HepG2 (cell line): Measurements from ENCODE around the gene PLGRKT. TPM values are rescaled to one million over a fixed set of nuclear protein-coding genes. Genes with fewer than 3 reads are reported as not detected.
"Not testable (repeated sequence)": the region's sequence is repeated elsewhere in the genome, so short reads cannot be mapped to it uniquely, and the experiment has no call there.

Experiments
- ATAC-seq: fragments of 200-7000 bp; cut with Tn5 transposase; 3 replicates; pipeline ENCODE4 v1.9.1; 2020; ENCODE audit warnings: mild to moderate bottlenecking, moderate library complexity
- BruUV-seq: library from RNA; stranded (reverse); fragments of 400-500 nt; replicated peaks from 2 replicates; lab custom pipeline; 2021; lab: Mats Ljungman, UMichigan
- CTCF ChIA-PET: fragments of 300-600 bp; formaldehyde crosslinking; extraction: SDS; loops from one replicate; lab custom pipeline; 2021; ENCODE audit warnings: low total read pairs, inconsistent platforms, low intra/inter-chr PET ratio; lab: Yijun Ruan, JAX
- POLR2A ChIA-PET: fragments of 350-600 bp; sonication (Branson Sonifier 250); formaldehyde crosslinking; loops from one replicate; lab custom pipeline; 2020; ENCODE audit warnings: antibody characterized with exemption, inconsistent platforms; lab: Yijun Ruan, JAX
- DNase-seq: peaks from one replicate; pipeline ENCODE4 v3.0.0-alpha.2; 2015; ENCODE audit warnings: low spot score
- FAIRE-seq: peaks from 3 replicates; lab custom pipeline; 2011; peaks lifted over from hg19 to GRCh38; lab: Jason Lieb, UNC
- H2AFZ ChIP-seq: one replicate; pipeline ENCODE4 v1.6.1; 2011; ENCODE audit warnings: low read length, inconsistent platforms
- H3K27ac ChIP-seq: fragments of 300-600 bp; 3 replicates; pipeline ENCODE4 v1.8.0; 2011; ENCODE audit warnings: mixed run types, mild to moderate bottlenecking, mixed read lengths, low read length, inconsistent platforms; ENCODE audit not compliant: insufficient read depth; ENCODE audit errors: extremely low read length
- H3K27me3 ChIP-seq, 2 experiments: fragments of 200-600 bp in 1 of 2; 2 replicates in 1 of 2; 3 replicates in 1 of 2; pipeline versions ENCODE4 v1.6.0 to v1.8.0; 2011; ENCODE audit warnings: low read length in 2 of 2, mild to moderate bottlenecking in 2 of 2, moderate library complexity in 2 of 2, inconsistent platforms in 1 of 2; ENCODE audit not compliant: insufficient read depth in 2 of 2, control insufficient read depth in 1 of 2
- H3K36me3 ChIP-seq, 2 experiments: fragments of 200-600 bp in 1 of 2; replicated peaks in 1 of 2; 2 replicates in 1 of 2; 3 replicates in 1 of 2; pipeline versions ENCODE4 v1.5.1 to v1.8.0; 2011; ENCODE audit warnings: low read length in 2 of 2, inconsistent platforms in 1 of 2; ENCODE audit not compliant: insufficient read depth in 2 of 2, control insufficient read depth in 1 of 2
- H3K4me1 ChIP-seq: 2 replicates; pipeline ENCODE4 v1.5.1; 2012; ENCODE audit warnings: low read length, inconsistent platforms; ENCODE audit not compliant: insufficient read depth
- H3K4me2 ChIP-seq: 2 replicates; pipeline ENCODE4 v1.6.0; 2011; ENCODE audit warnings: low read depth, low read length, inconsistent platforms
- H3K4me3 ChIP-seq, 3 experiments: fragments of 200-600 bp in 1 of 3; sonication (generic), shearing (Covaris generic) in 1 of 3; replicated peaks in 1 of 3; 2 replicates each; pipeline ENCODE4 v1.5.1; 2011 to 2016; ENCODE audit warnings: low read length in 3 of 3, inconsistent platforms in 2 of 3, low read depth in 2 of 3, mild to moderate bottlenecking in 2 of 3, control low read depth in 1 of 3, mixed read lengths in 1 of 3; ENCODE audit not compliant: insufficient read depth in 1 of 3
- H3K79me2 ChIP-seq: one replicate; pipeline ENCODE4 v1.6.1; 2011; ENCODE audit warnings: low read length, inconsistent platforms; ENCODE audit not compliant: insufficient read depth
- H3K9ac ChIP-seq: 2 replicates; pipeline ENCODE4 v1.6.0; 2011; ENCODE audit warnings: mild to moderate bottlenecking, low read depth, low read length, inconsistent platforms; ENCODE audit not compliant: insufficient read depth
- H3K9me3 ChIP-seq: 2 replicates; pipeline ENCODE4 v1.5.1; 2012; ENCODE audit warnings: mild to moderate bottlenecking, low read length
- H4K20me1 ChIP-seq: 2 replicates; pipeline ENCODE4 v1.6.0; 2011; ENCODE audit warnings: inconsistent platforms, mild to moderate bottlenecking, low read length, moderate library complexity; ENCODE audit not compliant: insufficient read depth
- PHF5A ChIP-seq: IDR thresholded peaks from one replicate; pipeline ENCODE4 v1.6.1; 2018; ENCODE audit warnings: low read depth, missing genetic modification reagents; ENCODE audit not compliant: unreplicated experiment
- ZFP82 ChIP-seq: sonication (generic); formaldehyde crosslinking; IDR thresholded peaks from 2 replicates; pipeline ENCODE4 v1.5.1; 2020; ENCODE audit warnings: mild to moderate bottlenecking, missing genetic modification reagents, borderline replicate concordance
- ZNF224 ChIP-seq: sonication (generic); formaldehyde crosslinking; IDR thresholded peaks from 2 replicates; pipeline ENCODE4 v1.5.0; 2020; ENCODE audit warnings: mild to moderate bottlenecking, missing genetic modification reagents
- WGBS: methylation state at CpG from one replicate; pipeline ENCODE4 v1.1.6; 2017; ENCODE audit warnings: low lambda C conversion rate; 5-methylcytosine and 5-hydroxymethylcytosine counted together
- in situ Hi-C: cut with HindIII; loops from 2 replicates; pipeline ENCODE4 v1.10.0; 2017; ENCODE audit warnings: low pct_unique_long_range_greater_than_20kb; ENCODE audit not compliant: extremely low pct_ligation_motif_present
- intact Hi-C: fragments of 100-400 bp; cut with micrococcal nuclease; formaldehyde crosslinking; loops from one replicate; pipeline ENCODE4 v1.10.0; 2022; ENCODE audit not compliant: unreplicated experiment
- polyA plus RNA-seq, 8 experiments: library from polyadenylated mRNA; depleted of rRNA in 3 of 8; stranded (reverse) in 7 of 8; unstranded in 1 of 8; fragments of >200 nt; fragmentation: Illumina TruSeq in 4 of 8; extraction: Trizol in 4 of 8; gene quantifications; 2 replicates each; pipeline versions ENCODE4 v1.2.1 to v1.2.3, GENCODE V29; 2011 to 2016; ENCODE audit warnings: low read depth in 4 of 8, missing spikeins in 1 of 8, mixed read lengths in 1 of 8; ENCODE audit not compliant: insufficient read depth in 1 of 8
- total RNA-seq, 5 experiments: library from RNA; depleted of rRNA; stranded (reverse); fragments of >200 nt; fragmentation: Illumina TruSeq; extraction: Trizol; gene quantifications; 2 replicates each; pipeline ENCODE4 v1.2.3, GENCODE V29; 2016; ENCODE audit warnings: low read depth in 1 of 5
- TF ChIP-seq, protein P1 (sequence below): sonication (generic); formaldehyde crosslinking; IDR thresholded peaks from 2 replicates; pipeline ENCODE4 v1.5.0; 2020; ENCODE audit warnings: missing genetic modification reagents, mild to moderate bottlenecking, borderline replicate concordance

PLGRKT gene
- total and polyA plus RNA-seq, 2 of the 13 experiments (the other 11 are each of a cell fraction or from before 2014, with no cell fraction given), result 5.0 to 15.8 TPM

- Histone ChIP-seq H2AFZ (no peak overlapping the region), H3K4me3 (no peak overlapping the region), H3K4me1 (no peaks in the 10 kb centered on the region), H3K4me2 (no peak overlapping the region), H3K9me3 (no peaks in the 10 kb centered on the region), H4K20me1 (no peaks in the 10 kb centered on the region), H3K79me2 (no peaks in the 10 kb centered on the region), H3K27ac (no peak overlapping the region), H3K36me3 (no peaks in the 10 kb centered on the region), H3K27me3 (0 out of 5 replicates have a peak, but pooled peaks cover 0 to 2% of the 10 kb centered on the region in 2 experiments), H3K9ac (no peak overlapping the region)
- CTCF ChIA-PET, result no interaction called here
- ATAC-seq (no peak), FAIRE-seq (no peak), DNase-seq (no peak)
- POLR2A ChIA-PET, result no interaction called here
- BruUV-seq, result no TSS peak
- intact Hi-C loops (no loop called here), in situ Hi-C loops (no loop called here)
- TF ChIP-seq ZFP82 (no peak), ZNF224 (CRISPR knock-in tag) (no peak), PHF5A (CRISPR knock-in tag) (no peak)
- TF ChIP-seq, protein P1, sequence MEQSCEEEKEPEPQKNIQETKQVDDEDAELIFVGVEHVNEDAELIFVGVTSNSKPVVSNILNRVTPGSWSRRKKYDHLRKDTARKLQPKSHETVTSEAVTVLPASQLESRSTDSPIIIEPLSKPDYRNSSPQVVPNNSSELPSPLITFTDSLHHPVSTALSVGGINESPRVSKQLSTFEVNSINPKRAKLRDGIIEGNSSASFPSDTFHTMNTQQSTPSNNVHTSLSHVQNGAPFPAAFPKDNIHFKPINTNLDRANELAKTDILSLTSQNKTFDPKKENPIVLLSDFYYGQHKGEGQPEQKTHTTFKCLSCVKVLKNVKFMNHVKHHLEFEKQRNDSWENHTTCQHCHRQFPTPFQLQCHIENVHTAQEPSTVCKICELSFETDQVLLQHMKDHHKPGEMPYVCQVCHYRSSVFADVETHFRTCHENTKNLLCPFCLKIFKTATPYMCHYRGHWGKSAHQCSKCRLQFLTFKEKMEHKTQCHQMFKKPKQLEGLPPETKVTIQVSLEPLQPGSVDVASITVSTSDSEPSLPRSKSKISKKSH (CRISPR knock-in tag), result no peak
Observed at GRCh38 chr9:5326187-5326586, 111.5 kb downstream of the PLGRKT start.

GRCh38 chr9:5321601-5322000 lies 116.1 kb downstream of the PLGRKT start:
- H4K20me1 ChIP-seq, H2AFZ ChIP-seq, intact Hi-C loops, H3K4me1 ChIP-seq, BruUV-seq, in situ Hi-C loops, DNase-seq, H3K27me3 ChIP-seq, H3K9ac ChIP-seq, ATAC-seq, POLR2A ChIA-PET, CTCF ChIA-PET, H3K79me2 ChIP-seq, H3K27ac ChIP-seq, FAIRE-seq, H3K4me3 ChIP-seq, H3K4me2 ChIP-seq, H3K36me3 ChIP-seq, H3K9me3 ChIP-seq: not testable (repeated sequence)
- WGBS, result 0% methylated on average over 1 of the region's 1 CpG
